ENCODE results near the gene ETS1.

The ETS1 gene

GRCh38 chr11:128567130-128567529 is 20.2 kb downstream of the ETS1 start:
- peak overlapping the region; percentile 46 for H3K27ac ChIP-seq (replicated peaks)
- H3K27me3 ChIP-seq (ENCODE audit: insufficient read depth, poor library complexity, severe bottlenecking) = no peaks in the 10 kb centered on the region
- H3K4me3 ChIP-seq (replicated peaks; ENCODE audit: insufficient read depth, low read length) = no peak overlapping the region
- TF ChIP-seq POLR2AphosphoS5 (IDR thresholded peaks at IDR 0.05; ENCODE audit: low read depth) (no peak), CTCF (IDR thresholded peaks at IDR 0.05; ENCODE audit: insufficient read depth, low read length) (no peak), SPI1 (IDR thresholded peaks at IDR 0.05; ENCODE audit: borderline replicate concordance, low read depth) (no peak), GABPA (IDR thresholded peaks at IDR 0.05; ENCODE audit: low read depth) (no peak), REST (IDR thresholded peaks at IDR 0.05; ENCODE audit: insufficient replicate concordance, low read depth) (no peak)
- no peak for DNase-seq (ENCODE audit: low read depth in 1 of 2, low spot score in 1 of 2)

GRCh38 chr11:128565881-128566280 is 21.5 kb downstream of the ETS1 start:
- Histone ChIP-seq H3K4me3 (replicated peaks; ENCODE audit: insufficient read depth, low read length) (no peak overlapping the region), H3K27ac (replicated peaks) (peak overlapping the region; percentile 52), H3K27me3 (ENCODE audit: insufficient read depth, poor library complexity, severe bottlenecking) (no peaks in the 10 kb centered on the region)
- peak; percentile 77 to 93 for DNase-seq (ENCODE audit: low read depth in 1 of 2, low spot score in 1 of 2)
- TF ChIP-seq SPI1 (IDR thresholded peaks at IDR 0.05; ENCODE audit: borderline replicate concordance, low read depth) = peak; percentile 71; the same call in 1 of the 2 replicates
- no peak for TF ChIP-seq CTCF (IDR thresholded peaks at IDR 0.05; ENCODE audit: insufficient read depth, low read length)
- TF ChIP-seq POLR2AphosphoS5 (IDR thresholded peaks at IDR 0.05; ENCODE audit: low read depth) = peak; percentile 77
- no peak for TF ChIP-seq REST (IDR thresholded peaks at IDR 0.05; ENCODE audit: insufficient replicate concordance, low read depth)
- no peak for TF ChIP-seq GABPA (IDR thresholded peaks at IDR 0.05; ENCODE audit: low read depth)

GRCh38 chr11:128564642-128565245 is 22.6 kb downstream of the ETS1 start:
- peak overlapping the region; percentile 71 for H3K27ac ChIP-seq (replicated peaks)
- H3K4me3 ChIP-seq (replicated peaks; ENCODE audit: insufficient read depth, low read length) = no peak overlapping the region
- DNase-seq (ENCODE audit: low read depth in 1 of 2, low spot score in 1 of 2) = no peak
- no peaks in the 10 kb centered on the region for H3K27me3 ChIP-seq (ENCODE audit: insufficient read depth, poor library complexity, severe bottlenecking)
- TF ChIP-seq SPI1 (IDR thresholded peaks at IDR 0.05; ENCODE audit: borderline replicate concordance, low read depth) = no peak
- no peak for TF ChIP-seq REST (IDR thresholded peaks at IDR 0.05; ENCODE audit: insufficient replicate concordance, low read depth)
- no peak for TF ChIP-seq POLR2AphosphoS5 (IDR thresholded peaks at IDR 0.05; ENCODE audit: low read depth)
- TF ChIP-seq CTCF (IDR thresholded peaks at IDR 0.05; ENCODE audit: insufficient read depth, low read length) = no peak
- no peak for TF ChIP-seq GABPA (IDR thresholded peaks at IDR 0.05; ENCODE audit: low read depth)

Data from HL-60 (cell line).